Astrocyte of the spinal cord (primary cell): ENCODE data around the gene ZNF554.
A peak's percentile ranks its signal among the peaks of the same experiment; 100 is the strongest.

Source experiments
- DNase-seq: peaks from one replicate; pipeline ENCODE4 v3.0.0; 2011; ENCODE audit warnings: low read depth, low spot score
- H3K4me3 ChIP-seq: 2 replicates; pipeline ENCODE4 v1.5.1; 2011; ENCODE audit warnings: low read depth, mild to moderate bottlenecking, low read length, moderate library complexity
- CTCF ChIP-seq: IDR thresholded peaks from 2 replicates; pipeline ENCODE4 v1.5.1; 2012; ENCODE audit warnings: low read depth, mild to moderate bottlenecking, low read length, inconsistent platforms
- in situ Hi-C: cut with HindIII; loops from 2 replicates; pipeline ENCODE4 v1.10.0; 2017; ENCODE audit warnings: low sequenced_read_pairs

ZNF554 gene

DNA sequence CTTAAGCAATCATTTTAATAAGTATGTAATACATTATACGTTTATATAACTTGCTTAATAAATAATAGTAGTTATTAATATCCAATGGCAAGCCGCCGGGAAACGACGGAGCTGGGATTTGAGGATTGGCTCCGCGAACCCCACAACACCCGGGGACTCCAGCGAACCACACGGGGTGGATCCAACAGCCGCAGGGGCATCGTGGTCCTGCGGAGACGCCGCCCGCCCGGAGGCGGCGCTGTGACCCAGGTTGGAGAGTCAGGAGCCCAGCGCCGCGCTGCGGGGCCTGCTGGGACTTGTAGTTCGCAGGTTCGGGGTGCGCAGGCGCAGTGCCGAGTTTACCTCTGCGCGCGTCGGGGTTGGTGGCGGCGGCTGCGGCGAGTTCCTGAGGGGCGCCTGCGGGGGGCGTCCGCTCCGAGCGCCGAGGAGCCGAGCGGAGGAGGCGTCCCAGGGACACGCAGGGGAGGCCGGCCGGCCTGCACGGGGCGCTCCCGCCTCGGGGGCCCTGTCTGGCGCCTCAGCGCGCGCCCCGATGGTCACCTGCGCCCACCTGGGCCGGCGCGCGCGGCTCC is at the start of gene ZNF554:
Gene ZNF554, plus strand, starts transcription at position 329 of the 572 bp plus-strand sequence. Its CDS starts 204 bp downstream, at position 533.
- peak; percentile 96 for TF ChIP-seq CTCF
- peak within 1 kb of the TSS; percentile 70 for H3K4me3 ChIP-seq
- in situ Hi-C loops, result no loop called here
- peak; percentile 96 for DNase-seq

DNA sequence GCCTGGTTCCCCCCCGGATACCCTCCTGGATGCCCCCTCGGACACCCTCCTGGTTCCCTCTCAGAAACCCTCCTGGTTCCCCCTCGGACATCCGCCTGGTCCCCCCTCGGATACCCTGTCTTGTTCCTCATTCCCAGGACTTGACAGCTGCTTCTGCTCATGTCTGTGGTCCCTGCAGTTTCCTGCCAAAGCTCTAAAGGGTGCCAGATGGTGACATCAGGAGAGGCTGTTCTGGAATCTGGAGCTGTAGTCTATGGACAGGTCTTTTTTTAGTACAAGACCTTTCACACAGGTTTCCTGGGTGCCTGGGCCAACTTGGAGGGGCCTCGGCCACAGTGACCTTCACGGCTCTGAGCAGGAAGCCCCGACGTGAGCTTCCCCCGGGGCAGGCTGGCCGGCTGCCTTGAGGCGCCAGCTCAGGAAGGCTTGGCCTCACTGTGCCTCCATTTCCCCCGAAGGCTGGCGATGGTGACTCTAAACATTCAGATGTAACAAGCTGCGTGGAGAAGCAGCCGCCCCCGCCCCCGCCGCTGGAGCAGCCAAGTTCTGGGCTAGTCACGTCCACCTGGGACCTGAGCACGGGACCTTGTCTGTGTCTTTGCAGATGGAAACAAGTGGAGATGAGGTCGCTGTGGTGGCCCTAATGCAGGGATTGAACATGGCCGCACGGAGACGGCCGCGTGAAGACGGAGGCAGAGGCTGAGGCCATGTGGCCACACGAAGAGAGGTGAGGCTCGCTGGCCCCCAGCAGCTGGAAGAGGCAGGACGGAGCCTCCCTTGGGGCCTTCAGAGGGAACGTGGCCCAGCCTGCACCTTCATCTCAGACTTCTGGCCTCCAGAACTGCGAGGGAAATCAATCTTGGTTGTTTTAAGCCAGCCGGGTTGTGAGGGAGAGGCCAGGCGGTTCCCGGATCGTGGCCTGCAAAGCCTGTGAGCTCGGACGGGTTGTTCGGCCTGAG is 49.3 kb upstream of the ZNF554 start:
- in situ Hi-C loops, result no loop called here
- TF ChIP-seq CTCF, result no peak
- no peak overlapping the region for H3K4me3 ChIP-seq

GRCh38 chr19:2771786-2772674 is 47.6 kb upstream of the ZNF554 start:
- no peak for TF ChIP-seq CTCF
- DNase-seq, result no peak
- in situ Hi-C loops, result no loop called here
- H3K4me3 ChIP-seq, result no peak overlapping the region

More for the DNA sequence above, 49.3 kb upstream of the ZNF554 start:
- DNase-seq, result no peak

- DNase-seq, result no peak
- in situ Hi-C loops, result no loop called here
- no peak for TF ChIP-seq CTCF
- H3K4me3 ChIP-seq, result no peak overlapping the region
Measured at GRCh38 chr19:2774083-2774679, 45.5 kb upstream of the ZNF554 start.

- TF ChIP-seq CTCF, result no peak
- in situ Hi-C loops, result no loop called here
- H3K4me3 ChIP-seq, result no peak overlapping the region
- DNase-seq, result no peak
Measured at GRCh38 chr19:2774953-2775555, 44.6 kb upstream of the ZNF554 start.
